Renal cortical epithelial cell (primary cell): ENCODE measurements around the gene ANAPC5. TPM values are rescaled to one million over a fixed set of nuclear protein-coding genes. Genes with fewer than 3 reads are reported as not detected.
A peak's percentile ranks its signal among the peaks of the same experiment; 100 is the strongest.
"Not testable (repeated sequence)": the region's sequence is repeated elsewhere in the genome, so short reads cannot be mapped to it uniquely, and the experiment has no call there.

Source experiments
- DNase-seq: peaks from one replicate; pipeline ENCODE4 v3.0.0-alpha.2; 2011; ENCODE audit warnings: low read depth
- total RNA-seq: library from RNA; depleted of rRNA; stranded (reverse); fragments of >200 nt; gene quantifications from 2 replicates; pipeline ENCODE4 v1.2.3, GENCODE V29; 2014

Gene ANAPC5
- total RNA-seq, 1 donor from 2014 or later: 115 TPM

GRCh38 chr12:121310231-121310630, 42.0 kb downstream of the ANAPC5 start:
- not testable (repeated sequence) for DNase-seq

DNA sequence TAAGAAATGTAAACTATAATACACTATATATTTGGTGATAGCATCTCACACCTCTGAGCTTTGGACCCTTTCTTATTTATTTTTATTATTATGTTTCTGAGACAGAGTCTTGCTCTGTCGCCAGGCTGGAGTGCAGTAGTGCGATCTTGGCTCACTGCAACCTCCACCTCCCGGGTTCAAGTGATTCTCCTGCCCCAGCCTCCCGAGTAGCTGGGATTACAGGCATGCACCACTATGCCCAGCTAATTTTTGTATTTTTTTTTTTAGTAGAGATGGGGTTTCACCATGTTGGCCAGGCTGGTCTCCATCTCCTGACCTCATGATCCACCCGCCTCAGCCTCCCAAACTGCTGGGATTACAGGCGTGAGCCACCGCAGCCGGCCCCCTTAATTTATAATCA, 44.8 kb downstream of the ANAPC5 start:
- not testable (repeated sequence) for DNase-seq

GRCh38 chr12:121304306-121304705, 47.9 kb downstream of the ANAPC5 start:
- DNase-seq: no peak

DNA sequence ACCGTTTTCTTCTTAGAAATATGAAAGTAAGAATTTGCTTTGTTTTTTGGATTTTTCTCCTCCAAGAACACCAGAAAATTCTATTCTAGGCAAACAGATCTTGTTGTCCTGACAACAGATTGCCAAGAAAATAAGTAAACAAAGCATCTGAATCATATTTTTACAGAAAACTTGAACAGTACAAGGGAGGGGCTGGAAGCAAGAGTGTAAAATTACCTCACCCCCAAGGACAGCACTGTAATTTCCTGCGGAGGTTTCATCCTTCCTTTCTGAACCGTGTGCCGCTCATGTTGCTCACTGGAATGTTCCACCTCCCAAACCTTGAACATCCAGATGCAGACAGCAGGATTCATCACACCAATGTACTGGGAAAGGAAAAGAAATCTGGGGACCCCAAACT, 50.3 kb downstream of the ANAPC5 start:
- no peak for DNase-seq

DNA sequence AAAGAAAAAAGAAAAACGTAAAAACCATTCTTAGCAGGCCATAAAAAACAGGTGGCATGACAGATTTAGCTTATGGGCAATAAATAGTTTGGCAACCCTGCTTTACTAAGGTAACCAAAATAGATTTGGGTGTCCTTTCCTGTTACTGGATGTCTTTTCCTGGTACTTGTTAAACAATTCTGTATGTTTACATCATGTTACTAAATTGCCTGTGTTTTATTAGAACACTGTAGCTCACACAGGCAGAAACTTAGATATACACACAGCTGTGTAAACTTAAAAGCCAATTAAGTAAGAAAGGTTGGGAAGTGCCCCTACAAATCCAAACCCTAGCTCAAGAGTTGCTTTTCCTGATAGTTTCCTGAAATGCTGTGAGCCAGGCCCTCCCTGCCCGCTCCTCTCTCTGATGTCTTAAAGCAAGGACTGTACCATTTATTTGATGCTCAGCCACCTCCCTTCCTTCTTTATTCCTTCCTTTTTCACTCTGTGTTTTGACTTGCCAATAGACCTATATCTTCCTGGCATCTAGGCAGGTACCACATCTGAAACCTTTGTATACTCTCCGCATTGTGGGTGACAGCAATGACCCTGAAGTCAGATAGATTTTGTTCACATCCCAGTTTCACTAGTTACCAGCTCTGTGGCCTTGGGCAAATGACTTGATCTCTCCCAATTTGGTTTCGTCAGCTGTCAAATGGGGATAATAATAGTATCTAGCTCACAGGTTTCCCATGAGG, 52.0 kb downstream of the ANAPC5 start:
- DNase-seq: no peak

- DNase-seq: no peak
Observed at GRCh38 chr12:121299662-121300061, 52.5 kb downstream of the ANAPC5 start.

DNA sequence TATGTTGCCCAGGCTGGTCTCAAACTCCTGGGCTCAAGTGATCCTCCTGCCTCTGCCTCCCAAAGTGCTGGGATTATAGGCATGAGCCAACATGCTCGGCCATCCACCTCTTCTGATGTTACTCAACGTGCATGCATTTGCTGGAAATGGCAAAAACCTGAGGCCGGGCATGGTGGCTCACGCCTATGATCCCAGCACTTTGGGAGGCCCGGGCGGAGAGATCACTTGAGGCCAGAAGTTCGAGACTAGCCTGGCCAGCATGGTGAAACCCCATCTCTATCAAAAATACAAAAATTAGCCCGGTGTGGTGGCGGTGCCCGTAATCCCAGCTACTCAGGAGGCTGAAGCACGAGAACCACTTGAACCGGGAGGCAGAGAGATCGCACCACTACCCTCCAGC, 53.8 kb downstream of the ANAPC5 start:
- DNase-seq: not testable (repeated sequence)

- DNase-seq: peak; percentile 64
Observed at GRCh38 chr12:121297435-121297991, 54.7 kb downstream of the ANAPC5 start.

- DNase-seq: peak; percentile 24
Observed at GRCh38 chr12:121296618-121297434, 55.4 kb downstream of the ANAPC5 start, which contains the start of gene CAMKK2. TSS of gene CAMKK2 (minus strand) at chr12:121296709. CDS start at chr12:121274526, 22,183 bp downstream.

- no peak for DNase-seq
Observed at GRCh38 chr12:121295746-121296617, 56.2 kb downstream of the ANAPC5 start.

GRCh38 chr12:121295116-121295745, 57.0 kb downstream of the ANAPC5 start:
- no peak for DNase-seq

GRCh38 chr12:121294151-121294889, 57.9 kb downstream of the ANAPC5 start:
- DNase-seq: no peak

DNA sequence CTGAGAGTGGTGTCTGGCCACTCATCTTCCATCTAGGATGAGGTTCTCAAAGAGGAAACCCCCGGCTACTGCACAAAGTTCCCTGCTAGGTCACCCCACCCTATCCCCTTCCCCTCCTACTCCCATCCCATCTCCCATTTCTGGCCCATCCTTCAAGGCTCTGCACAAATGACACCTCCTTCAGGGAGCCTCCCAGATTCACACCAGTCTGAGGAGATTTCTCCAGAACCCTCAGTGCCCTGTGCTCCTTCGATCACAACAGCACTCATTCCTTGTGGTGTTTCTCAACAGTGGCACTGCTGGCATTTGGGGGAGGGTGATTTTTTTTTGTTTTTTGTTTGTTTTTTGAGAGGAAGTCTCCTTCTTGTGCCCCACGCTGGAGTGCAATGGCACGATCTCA, 58.6 kb downstream of the ANAPC5 start:
- DNase-seq: no peak

DNA sequence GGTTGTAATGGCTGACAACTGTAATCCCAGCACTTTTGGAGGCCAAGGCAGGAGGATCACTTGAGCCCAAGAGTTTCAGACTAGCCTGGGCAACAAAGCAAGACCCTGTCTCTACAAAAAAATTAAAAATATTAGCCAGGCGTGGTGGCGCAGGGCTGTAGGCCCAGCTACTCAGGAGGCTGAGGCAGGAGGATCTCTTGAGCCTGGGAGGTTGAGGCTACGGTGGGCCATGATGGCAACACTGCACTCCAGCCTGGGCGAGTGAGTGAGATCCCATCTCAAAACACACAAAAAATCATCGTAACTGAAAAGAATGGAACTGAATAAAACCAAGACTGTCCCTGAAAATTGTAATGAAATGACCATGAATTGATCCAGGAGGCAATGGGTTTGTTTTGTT, 61.8 kb downstream of the ANAPC5 start:
- no peak for DNase-seq

GRCh38 chr12:121289962-121290361, 62.2 kb downstream of the ANAPC5 start:
- DNase-seq: no peak

DNA sequence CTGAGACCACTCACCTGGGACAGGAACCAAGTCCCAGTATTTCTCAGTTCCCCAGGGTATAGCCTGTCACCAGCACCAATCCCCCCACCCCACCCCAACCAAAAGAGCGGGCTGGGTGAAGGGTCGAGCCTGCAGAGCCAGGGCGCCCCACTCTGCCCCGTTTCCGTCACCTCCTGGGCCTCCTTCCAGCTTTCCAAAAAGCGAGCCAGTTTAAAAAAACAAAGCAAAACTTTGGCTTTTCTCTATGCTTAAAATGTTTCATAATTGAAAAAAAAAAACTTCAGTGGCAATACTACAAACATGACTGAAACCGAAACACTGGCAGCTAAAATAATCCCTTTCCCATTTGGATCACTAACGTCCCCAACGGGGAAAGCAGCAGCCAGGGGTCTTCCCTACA, 63.2 kb downstream of the ANAPC5 start:
- DNase-seq: no peak

GRCh38 chr12:121288158-121288845, 63.9 kb downstream of the ANAPC5 start:
- DNase-seq: no peak

- no peak for DNase-seq
Observed at GRCh38 chr12:121287267-121287954, 64.8 kb downstream of the ANAPC5 start.

- DNase-seq: no peak
Observed at GRCh38 chr12:121285856-121286255, 66.4 kb downstream of the ANAPC5 start.
